IMR-90 (cell line): ENCODE measurements around the gene TOMM40L. TPM values are rescaled to one million over a fixed set of nuclear protein-coding genes. Genes with fewer than 3 reads are reported as not detected.

Experiments
- ATAC-seq: fragments of 200-7000 bp; cut with Tn5 transposase; 2 replicates; pipeline ENCODE4 v1.9.1; 2020; ENCODE audit warnings: low read depth, mild to moderate bottlenecking, moderate library complexity
- BruUV-seq: library from RNA; stranded (reverse); fragments of 400-500 nt; replicated peaks from 2 replicates; lab custom pipeline; 2021; lab: Mats Ljungman, UMichigan
- CTCF ChIA-PET: fragments of 300-600 bp; formaldehyde crosslinking; extraction: SDS; loops from one replicate; lab custom pipeline; 2021; ENCODE audit warnings: antibody characterized with exemption; lab: Yijun Ruan, JAX
- POLR2A ChIA-PET: fragments of 300-600 bp; sonication (Branson Sonifier 250); formaldehyde crosslinking; loops from one replicate; lab custom pipeline; 2022; ENCODE audit warnings: antibody characterized with exemption; ENCODE audit not compliant: unreplicated experiment; lab: Charles Lee
- DNase-seq: peaks from one replicate; pipeline ENCODE4 v3.0.0; 2013
- H2AFZ ChIP-seq: replicated peaks from 2 replicates; pipeline ENCODE3; 2013; ENCODE audit warnings: low read length, mild to moderate bottlenecking; ENCODE audit not compliant: poor library complexity
- H2AK5ac ChIP-seq: 2 replicates; pipeline ENCODE4 v1.6.1; 2013; ENCODE audit warnings: low read depth, low read length, inconsistent platforms
- H2AK9ac ChIP-seq: replicated peaks from 2 replicates; pipeline ENCODE3; 2013; ENCODE audit warnings: mild to moderate bottlenecking, low read depth, low read length, moderate library complexity; ENCODE audit not compliant: poor library complexity
- H2BK120ac ChIP-seq: 2 replicates; pipeline ENCODE4 v1.6.1; 2013; ENCODE audit warnings: low read depth, low read length, inconsistent platforms
- H2BK15ac ChIP-seq: 3 replicates; pipeline ENCODE4 v1.6.1; 2013; ENCODE audit warnings: low read depth, low read length, inconsistent platforms
- H2BK20ac ChIP-seq: 2 replicates; pipeline ENCODE4 v1.6.1; 2013; ENCODE audit warnings: low read depth, mild to moderate bottlenecking, inconsistent platforms, low read length, moderate library complexity
- H2BK5ac ChIP-seq: 2 replicates; pipeline ENCODE4 v1.6.1; 2013; ENCODE audit warnings: mild to moderate bottlenecking, low read depth, low read length, inconsistent platforms; ENCODE audit not compliant: poor library complexity, severe bottlenecking
- H3K14ac ChIP-seq: replicated peaks from 2 replicates; pipeline ENCODE4 v1.6.1; 2013; ENCODE audit warnings: low read depth, low read length, inconsistent platforms
- H3K18ac ChIP-seq: 2 replicates; pipeline ENCODE4 v1.6.1; 2013; ENCODE audit warnings: low read depth, low read length, control low read depth
- H3K23ac ChIP-seq: 2 replicates; pipeline ENCODE4 v1.6.1; 2013; ENCODE audit warnings: low read depth, low read length, inconsistent platforms
- H3K27ac ChIP-seq: 2 replicates; pipeline ENCODE4 v1.5.1; 2013; ENCODE audit warnings: mild to moderate bottlenecking, control low read depth, low read length; ENCODE audit not compliant: insufficient read depth
- H3K27me3 ChIP-seq: 2 replicates; pipeline ENCODE4 v1.6.1; 2013; ENCODE audit warnings: low read length; ENCODE audit not compliant: control insufficient read depth, insufficient read depth
- H3K36me3 ChIP-seq: 2 replicates; pipeline ENCODE4 v1.6.1; 2013; ENCODE audit warnings: low read length, mixed read lengths; ENCODE audit not compliant: control insufficient read depth, insufficient read depth
- H3K4ac ChIP-seq: 2 replicates; pipeline ENCODE4 v1.6.1; 2013; ENCODE audit warnings: low read depth, low read length, inconsistent platforms
- H3K4me1 ChIP-seq: 2 replicates; pipeline ENCODE4 v1.6.1; 2013; ENCODE audit warnings: low read length, mixed read lengths; ENCODE audit not compliant: control insufficient read depth, insufficient read depth
- H3K4me2 ChIP-seq: 2 replicates; pipeline ENCODE4 v1.6.1; 2013; ENCODE audit warnings: low read depth, mild to moderate bottlenecking, control low read depth, low read length, moderate library complexity
- H3K4me3 ChIP-seq: 2 replicates; pipeline ENCODE4 v1.5.1; 2013; ENCODE audit warnings: low read depth, mild to moderate bottlenecking, control low read depth, low read length, moderate library complexity; ENCODE audit not compliant: insufficient read depth
- H3K56ac ChIP-seq: 2 replicates; pipeline ENCODE4 v1.6.1; 2013; ENCODE audit warnings: low read length, inconsistent platforms; ENCODE audit not compliant: insufficient read depth; ENCODE audit errors: extremely low read depth
- H3K79me1 ChIP-seq, 2 experiments: 2 replicates each; pipeline ENCODE4 v1.6.1; 2013; ENCODE audit warnings: low read length in 2 of 2, inconsistent platforms in 1 of 2, low read depth in 1 of 2
- H3K9ac ChIP-seq: 2 replicates; pipeline ENCODE4 v1.6.1; 2013; ENCODE audit warnings: low read depth, low read length, control low read depth
- H3K9me1 ChIP-seq: 2 replicates; pipeline ENCODE4 v1.6.1; 2013; ENCODE audit warnings: low read length, inconsistent platforms; ENCODE audit not compliant: insufficient read depth
- H3K9me3 ChIP-seq: 2 replicates; pipeline ENCODE4 v1.6.1; 2013; ENCODE audit warnings: low read length; ENCODE audit not compliant: control insufficient read depth, insufficient read depth
- H4K20me1 ChIP-seq: 2 replicates; pipeline ENCODE4 v1.6.1; 2013; ENCODE audit warnings: low read length, inconsistent platforms; ENCODE audit not compliant: insufficient read depth
- H4K5ac ChIP-seq: 2 replicates; pipeline ENCODE4 v1.6.1; 2013; ENCODE audit warnings: mild to moderate bottlenecking, low read depth, low read length, control low read depth
- H4K8ac ChIP-seq, 2 experiments: 2 replicates each; pipeline ENCODE4 v1.6.1; 2013; ENCODE audit warnings: low read depth in 2 of 2, low read length in 2 of 2, control low read depth in 1 of 2, inconsistent platforms in 1 of 2
- H4K91ac ChIP-seq: 2 replicates; pipeline ENCODE4 v1.6.1; 2013; ENCODE audit warnings: low read depth, low read length, inconsistent platforms; ENCODE audit not compliant: insufficient read depth
- BHLHE40 ChIP-seq: fragments of 150-350 bp; IDR thresholded peaks from 2 replicates; pipeline ENCODE4 v1.6.1; 2016; ENCODE audit warnings: mild to moderate bottlenecking, low read depth, low read length
- ELK1 ChIP-seq: fragments of 150-350 bp; IDR thresholded peaks from 2 replicates; pipeline ENCODE4 v1.6.1; 2016; ENCODE audit warnings: low read depth, mild to moderate bottlenecking, low read length, moderate library complexity, borderline replicate concordance
- FOS ChIP-seq: fragments of 150-350 bp; IDR thresholded peaks from 2 replicates; pipeline ENCODE4 v1.6.1; 2016; ENCODE audit warnings: low read depth, low read length
- MAFK ChIP-seq: IDR thresholded peaks from 2 replicates; pipeline ENCODE4 v1.6.1; 2012; ENCODE audit warnings: low read depth, low read length, improper control_type of control experiment
- SMC3 ChIP-seq: fragments of 150-350 bp; IDR thresholded peaks from 2 replicates; pipeline ENCODE4 v1.6.1; 2016; ENCODE audit warnings: low read depth, mild to moderate bottlenecking, antibody characterized with exemption, low read length, moderate library complexity
- WGBS, 2 experiments: methylation state at CpG; one replicate each; pipeline versions ENCODE4 v1.1.5 to v1.1.7; 2013; ENCODE audit warnings: missing lambda C conversion rate in 2 of 2; ENCODE audit not compliant: insufficient read length in 1 of 2; ENCODE audit errors: extremely low coverage in 2 of 2; 5-methylcytosine and 5-hydroxymethylcytosine counted together
- dilution Hi-C: fragments of 300-500 bp; cut with HindIII; formaldehyde crosslinking; loops from one replicate; pipeline ENCODE4 v1.14.3; 2018; ENCODE audit warnings: low sequenced_read_pairs; ENCODE audit not compliant: unreplicated experiment
- in situ Hi-C: fragments of 300-500 bp; cut with MboI; formaldehyde crosslinking; loops from 3 replicates; pipeline ENCODE4 v1.14.3; 2019; ENCODE audit warnings: low sequenced_read_pairs, inconsistent platforms, mixed read lengths
- intact Hi-C: fragments of 100-400 bp; cut with micrococcal nuclease; formaldehyde crosslinking; loops from 2 replicates; pipeline ENCODE4 v1.10.0; 2022
- polyA plus RNA-seq, 3 experiments: library from polyadenylated mRNA; depleted of rRNA; stranded (reverse); fragments of >200 nt; gene quantifications; 2 replicates each; pipeline ENCODE4 v1.2.3, GENCODE V29; 2012; ENCODE audit warnings: low replicate concordance in 1 of 3
- total RNA-seq: library from RNA; depleted of rRNA; stranded (reverse); fragments of >200 nt; gene quantifications from 2 replicates; pipeline ENCODE4 v1.2.3, GENCODE V29; 2012

Gene TOMM40L
- total and polyA plus RNA-seq, 2 of the 4 experiments (the other 2 are of a cell fraction) = 7.7 to 12.5 TPM

DNA sequence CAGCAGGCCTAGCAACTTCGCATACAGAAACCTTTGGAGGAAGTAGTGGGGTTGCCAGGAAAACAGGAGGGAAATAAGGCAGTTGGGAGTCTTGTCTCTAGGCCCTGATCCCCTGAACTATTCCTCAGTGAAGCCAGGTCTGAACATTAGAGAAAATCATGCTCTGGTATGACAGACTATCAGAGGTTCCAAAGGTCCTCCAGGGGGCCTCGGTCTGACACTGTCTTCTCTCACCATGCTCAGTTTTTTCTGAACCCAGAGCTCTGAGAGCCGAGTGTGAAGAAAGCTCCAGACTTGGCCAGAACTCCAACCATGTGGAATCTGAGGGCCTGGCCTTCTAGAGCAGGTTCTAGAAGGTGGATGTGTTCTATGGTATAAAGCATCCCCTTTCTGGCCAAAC is 4.0 kb downstream of the TOMM40L start:
- intact Hi-C loops (no loop called here), dilution Hi-C loops (no loop called here), in situ Hi-C loops (loop anchor here (5.0 kb wide), 2 partner anchors 62 to 152 kb away; no protein-coding TSS in a partner anchor)
- Histone ChIP-seq H3K36me3 (peaks cover 19% of the 10 kb centered on the region), H4K5ac (no peak overlapping the region), H3K79me1 (peaks cover 9 to 17% of the 10 kb centered on the region in 2 experiments; a peak in 3 of 4 replicates), H3K9me3 (no peaks in the 10 kb centered on the region), H3K27me3 (no peaks in the 10 kb centered on the region), H4K91ac (no peak overlapping the region), H2BK20ac (no peak overlapping the region), H3K4me3 (no peak overlapping the region), H4K8ac (no peak overlapping the region), H3K4me1 (peaks cover 9% of the 10 kb centered on the region; the same call in 1 of the 2 replicates), H3K9me1 (peaks cover 8% of the 10 kb centered on the region; the same call in 1 of the 2 replicates), H3K27ac (no peak overlapping the region), H2AFZ (no peak overlapping the region), H2AK5ac (no peak overlapping the region), H2AK9ac (no peak overlapping the region), H2BK5ac (no peak overlapping the region), H3K4me2 (no peak overlapping the region), H3K14ac (no peak overlapping the region), H3K56ac (no peak overlapping the region), H3K23ac (no peak overlapping the region), H3K9ac (no peak overlapping the region), H3K18ac (no peak overlapping the region), H2BK120ac (no peak overlapping the region), H3K4ac (no peak overlapping the region), H2BK15ac (no peak overlapping the region), H4K20me1 (no peaks in the 10 kb centered on the region)
- DNase-seq = no peak
- WGBS, 2 experiments = 100% methylated on average over 1 of the region's 3 CpGs; no CpG with 5 or more reads in 1 of the 2 experiments
- CTCF ChIA-PET = interaction anchor here (1.3 kb wide), 1 partner anchor 152 kb away, joined by 5 read pairs; no protein-coding TSS in a partner anchor
- BruUV-seq = no TSS peak
- ATAC-seq = no peak
- TF ChIP-seq ELK1 = no peak
- TF ChIP-seq BHLHE40 = no peak
- no peak for TF ChIP-seq FOS
- no peak for TF ChIP-seq SMC3
- TF ChIP-seq MAFK = no peak
- POLR2A ChIA-PET = no interaction called here
